ENCODE measurements around the gene RASAL1. TPM values are rescaled to one million over a fixed set of nuclear protein-coding genes. Genes with fewer than 3 reads are reported as not detected.

RASAL1 gene
- polyA plus RNA-seq, 2 of the 4 experiments (the other 2 are of a cell fraction): 0.30 to 0.34 TPM

DNA sequence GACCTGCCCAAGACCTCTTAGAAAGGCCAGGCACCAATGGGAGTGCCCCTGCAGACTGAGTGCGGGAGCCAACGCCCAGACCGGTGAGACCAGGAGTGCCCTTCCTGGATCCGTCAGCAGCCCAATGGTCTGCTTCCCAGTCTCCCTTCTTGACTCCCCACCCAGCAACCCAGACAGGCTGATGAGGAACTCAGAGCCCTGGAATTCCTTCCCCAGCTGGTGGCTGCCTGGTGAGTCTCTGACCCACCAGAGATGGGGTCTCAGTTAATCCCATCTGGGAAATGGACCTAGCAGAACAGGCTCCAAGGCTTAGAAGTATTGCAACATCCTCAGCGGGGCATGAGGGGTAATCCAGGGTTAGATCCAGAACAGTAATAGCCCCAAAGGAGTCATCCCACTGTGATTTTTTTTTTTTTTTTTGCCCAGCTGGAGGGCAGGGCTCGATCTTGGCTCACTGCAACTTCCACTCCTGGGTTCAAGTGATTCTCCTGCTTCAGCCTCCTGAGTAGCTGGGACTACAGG is 1.5 kb upstream of the RASAL1 start:
- POLR2A ChIA-PET: no interaction called here
- DNase-seq (ENCODE audit: low read depth in 1 of 2, low spot score in 1 of 2) (no peak), FAIRE-seq (no peak), ATAC-seq (no peak)
- H3K27ac ChIP-seq: peak overlapping the region in 1 of 2 experiments; percentile 65; a peak in 2 of 6 replicates
- CTCF ChIA-PET: interaction anchor here (1.0 to 7.0 kb wide), 9 partner anchors 9 to 144 kb away, joined by 3 to 55 read pairs (median 14); partner anchors contain the start of gene CFAP73
- H3K4me2 ChIP-seq: no peak overlapping the region
- H3K4me3 ChIP-seq: no peak overlapping the region
- H3K4me1 ChIP-seq: peaks cover 15% of the 10 kb centered on the region
- no peaks in the 10 kb centered on the region for H3K9me3 ChIP-seq
- 0 out of 4 replicates have a peak, but pooled peaks of 1 of the 2 experiments have one; percentile 21 for TF ChIP-seq CEBPB (IDR thresholded peaks at IDR 0.05)
- TF ChIP-seq CBX8 (IDR thresholded peaks at IDR 0.05): no peak
- TF ChIP-seq, protein P1, sequence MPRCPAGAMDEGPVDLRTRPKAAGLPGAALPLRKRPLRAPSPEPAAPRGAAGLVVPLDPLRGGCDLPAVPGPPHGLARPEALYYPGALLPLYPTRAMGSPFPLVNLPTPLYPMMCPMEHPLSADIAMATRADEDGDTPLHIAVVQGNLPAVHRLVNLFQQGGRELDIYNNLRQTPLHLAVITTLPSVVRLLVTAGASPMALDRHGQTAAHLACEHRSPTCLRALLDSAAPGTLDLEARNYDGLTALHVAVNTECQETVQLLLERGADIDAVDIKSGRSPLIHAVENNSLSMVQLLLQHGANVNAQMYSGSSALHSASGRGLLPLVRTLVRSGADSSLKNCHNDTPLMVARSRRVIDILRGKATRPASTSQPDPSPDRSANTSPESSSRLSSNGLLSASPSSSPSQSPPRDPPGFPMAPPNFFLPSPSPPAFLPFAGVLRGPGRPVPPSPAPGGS (IDR thresholded peaks at IDR 0.05): no peak
- WGBS (ENCODE audit: missing lambda C conversion rate): 95% methylated on average over 3 of the region's 6 CpGs

DNA sequence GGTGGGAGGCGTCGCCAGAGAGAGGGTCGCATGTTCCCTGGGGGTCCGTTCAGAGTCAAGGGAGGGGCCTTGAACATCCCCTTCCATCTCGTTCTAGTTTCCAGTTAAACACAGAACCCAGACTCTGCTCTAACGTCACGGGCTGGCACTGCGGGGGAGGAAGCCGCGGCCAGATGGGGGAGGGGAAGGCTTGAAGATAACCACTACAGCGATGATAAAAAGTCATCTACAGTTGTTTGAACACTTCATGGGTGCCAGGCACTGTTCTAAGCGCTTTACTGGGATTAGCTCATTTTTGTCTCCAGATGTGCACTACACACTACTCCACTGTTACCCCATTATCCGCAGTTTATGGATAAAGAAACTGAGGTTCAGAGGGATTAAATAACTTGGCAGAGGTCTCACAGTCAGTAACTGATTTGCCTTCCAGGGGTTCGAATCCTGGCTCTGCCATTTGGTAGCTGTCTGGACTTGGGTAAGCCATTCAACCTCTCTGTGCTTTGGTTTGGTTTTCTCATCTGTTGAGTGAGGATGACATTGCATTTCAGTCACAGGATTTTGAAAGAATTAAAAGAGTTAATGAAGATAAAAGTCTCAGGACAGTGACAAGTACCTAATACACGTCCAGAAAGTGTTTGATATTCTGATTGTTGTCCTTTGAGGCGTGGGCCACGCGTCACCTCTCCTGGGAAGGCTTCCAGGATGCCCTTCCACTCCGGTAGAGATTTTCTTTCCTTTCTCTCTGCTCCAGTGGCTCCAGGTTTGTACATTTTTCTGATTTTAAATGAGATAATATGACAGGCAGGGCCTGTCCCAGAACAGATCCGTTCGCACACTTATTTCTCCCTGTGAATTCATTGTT is 798 bp upstream of the RASAL1 start:
- Histone ChIP-seq H3K4me2 (peak overlapping the region; percentile 94), H3K4me1 (peaks cover 15% of the 10 kb centered on the region), H3K4me3 (peak overlapping the region; percentile 53), H3K9me3 (no peaks in the 10 kb centered on the region), H3K27ac (peak overlapping the region; percentile 51 to 65; a peak in 4 of 6 replicates)
- DNase-seq (ENCODE audit: low read depth in 1 of 2, low spot score in 1 of 2): peak in 1 of 2 experiments; percentile 55
- ATAC-seq: peak; percentile 9 to 16; a peak in 5 of 6 replicates
- ChIA-PET POLR2A (no interaction called here), CTCF (interaction anchor here (1.0 to 7.0 kb wide), 9 partner anchors 9 to 143 kb away, joined by 3 to 55 read pairs (median 14); partner anchors contain the start of gene CFAP73)
- peak; percentile 49 for TF ChIP-seq ZFP36 (IDR thresholded peaks at IDR 0.05; ENCODE audit: borderline replicate concordance, partially characterized antibody)
- no peak for TF ChIP-seq NFE2L2 (conservative IDR thresholded peaks at IDR 0.05; ENCODE audit: low read length)
- peak; percentile 50 for TF ChIP-seq MAFK (IDR thresholded peaks at IDR 0.05; ENCODE audit: partially characterized antibody)
- WGBS (ENCODE audit: missing lambda C conversion rate): 39% methylated on average over 17 of the region's 21 CpGs
- FAIRE-seq: no peak

DNA sequence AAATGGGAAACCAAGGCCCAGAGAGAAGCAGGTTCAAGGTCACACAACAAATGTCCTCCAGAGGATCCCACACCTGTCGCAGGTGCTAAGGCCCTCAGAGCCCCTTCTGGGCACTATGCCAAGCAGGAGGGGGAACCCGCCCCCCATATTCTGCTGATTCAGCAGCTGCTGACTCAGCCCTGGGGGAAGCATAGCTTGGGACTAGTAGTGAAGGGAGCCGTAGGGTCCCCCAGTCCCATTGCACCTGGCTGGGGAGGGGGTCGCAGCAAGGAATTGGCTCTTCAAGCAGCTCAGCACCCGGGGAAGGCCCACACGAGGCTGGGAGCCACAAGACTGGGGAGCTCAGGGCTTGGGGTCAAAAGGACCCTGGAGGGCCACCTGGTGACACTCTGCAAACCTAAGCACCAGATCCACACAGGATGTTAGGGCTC is 1.0 kb downstream of the RASAL1 start:
- 47% methylated on average over 6 of the region's 6 CpGs for WGBS (ENCODE audit: missing lambda C conversion rate)
- peak overlapping the region; percentile 94 for H3K4me2 ChIP-seq
- POLR2A ChIA-PET: no interaction called here
- H3K9me3 ChIP-seq: no peaks in the 10 kb centered on the region
- peaks cover 18% of the 10 kb centered on the region for H3K4me1 ChIP-seq
- no peak overlapping the region for H3K27ac ChIP-seq
- DNase-seq (ENCODE audit: low read depth in 1 of 2, low spot score in 1 of 2) (no peak), ATAC-seq (no peak), FAIRE-seq (no peak)
- CTCF ChIA-PET: interaction anchor here (1.0 to 7.0 kb wide), 15 partner anchors 11 to 142 kb away, joined by 3 to 35 read pairs (median 5); no protein-coding TSS in a partner anchor
- no peak overlapping the region for H3K4me3 ChIP-seq
- TF ChIP-seq MAFK (IDR thresholded peaks at IDR 0.05; ENCODE audit: partially characterized antibody) (peak; percentile 93), PHF8 (IDR thresholded peaks at IDR 0.05; ENCODE audit: borderline replicate concordance, low read depth) (no peak), HEYL (CRISPR knock-in tag; IDR thresholded peaks at IDR 0.05) (no peak)

GRCh38 chr12:113134071-113134470 is 1.5 kb downstream of the RASAL1 start:
- H3K27ac ChIP-seq: no peak overlapping the region
- peaks cover 18% of the 10 kb centered on the region for H3K4me1 ChIP-seq
- no peak for DNase-seq (ENCODE audit: low read depth in 1 of 2, low spot score in 1 of 2)
- POLR2A ChIA-PET: no interaction called here
- no peak overlapping the region for H3K4me3 ChIP-seq
- H3K9me3 ChIP-seq: no peaks in the 10 kb centered on the region
- 50% methylated on average over 2 of the region's 2 CpGs for WGBS (ENCODE audit: missing lambda C conversion rate)
- CTCF ChIA-PET: interaction anchor here (1.0 to 7.0 kb wide), 13 partner anchors 11 to 141 kb away, joined by 3 to 35 read pairs (median 6); no protein-coding TSS in a partner anchor
- ATAC-seq: no peak
- no peak for TF ChIP-seq JUN (IDR thresholded peaks at IDR 0.05)
- TF ChIP-seq KDM1A (IDR thresholded peaks at IDR 0.05; ENCODE audit: low read depth): no peak
- no peak for TF ChIP-seq RNF2 (IDR thresholded peaks at IDR 0.05; ENCODE audit: borderline replicate concordance, low read depth)
- TF ChIP-seq HOXB5 (CRISPR knock-in tag; IDR thresholded peaks at IDR 0.05): no peak
- TF ChIP-seq CHD2 (IDR thresholded peaks at IDR 0.05; ENCODE audit: low read length, partially characterized antibody): no peak
- no peak for FAIRE-seq
- H3K4me2 ChIP-seq: no peak overlapping the region
